ENCODE measurements around the gene DIPK1A. TPM values are rescaled to one million over a fixed set of nuclear protein-coding genes. Genes with fewer than 3 reads are reported as not detected.

Gene DIPK1A
- total RNA-seq, 1 experiment from 2014 or later: 4.8 TPM

DNA sequence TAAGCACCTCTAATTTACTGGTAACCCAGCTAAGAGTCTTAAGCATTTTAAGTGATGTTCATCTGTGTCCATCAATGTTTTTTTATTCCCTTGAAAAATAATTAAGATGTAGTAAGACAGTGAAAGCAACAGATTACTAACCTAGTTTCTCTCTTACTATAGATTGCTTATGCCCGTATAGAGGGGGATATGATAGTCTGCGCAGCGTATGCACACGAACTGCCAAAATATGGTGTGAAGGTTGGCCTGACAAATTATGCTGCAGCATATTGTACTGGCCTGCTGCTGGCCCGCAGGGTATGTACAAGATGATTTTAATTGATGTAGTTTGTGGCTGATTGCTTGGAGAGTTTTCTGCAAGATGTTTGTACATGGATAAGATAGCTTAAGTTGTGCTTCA, 126.6 kb downstream of the DIPK1A start:
- Mint-ChIP-seq H3K27ac (peak overlapping the region; percentile 87), H3K9me3 (no peaks in the 10 kb centered on the region), H3K4me1 (peaks cover 43% of the 10 kb centered on the region), H3K36me3 (peaks cover 78% of the 10 kb centered on the region), H3K27me3 (ENCODE audit: low read depth) (no peaks in the 10 kb centered on the region; the same call in 1 of the 2 replicates), H3K4me3 (peak overlapping the region; percentile 95)
- DNase-seq (ENCODE audit: low spot score) (no peak), ATAC-seq (no peak)
- POLR2A ChIA-PET: no interaction called here
- CTCF ChIA-PET: interaction anchor here (0.6 kb wide), 1 partner anchor 344 kb away, joined by 4 read pairs; no protein-coding TSS in a partner anchor
- no peak for TF ChIP-seq OVOL2 (CRISPR knock-in tag; IDR thresholded peaks at IDR 0.05; ENCODE audit: borderline replicate concordance)
- TF ChIP-seq, protein P1, sequence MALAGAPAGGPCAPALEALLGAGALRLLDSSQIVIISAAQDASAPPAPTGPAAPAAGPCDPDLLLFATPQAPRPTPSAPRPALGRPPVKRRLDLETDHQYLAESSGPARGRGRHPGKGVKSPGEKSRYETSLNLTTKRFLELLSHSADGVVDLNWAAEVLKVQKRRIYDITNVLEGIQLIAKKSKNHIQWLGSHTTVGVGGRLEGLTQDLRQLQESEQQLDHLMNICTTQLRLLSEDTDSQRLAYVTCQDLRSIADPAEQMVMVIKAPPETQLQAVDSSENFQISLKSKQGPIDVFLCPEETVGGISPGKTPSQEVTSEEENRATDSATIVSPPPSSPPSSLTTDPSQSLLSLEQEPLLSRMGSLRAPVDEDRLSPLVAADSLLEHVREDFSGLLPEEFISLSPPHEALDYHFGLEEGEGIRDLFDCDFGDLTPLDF (CRISPR knock-in tag; IDR thresholded peaks at IDR 0.05): no peak
- TF ChIP-seq, protein P2, sequence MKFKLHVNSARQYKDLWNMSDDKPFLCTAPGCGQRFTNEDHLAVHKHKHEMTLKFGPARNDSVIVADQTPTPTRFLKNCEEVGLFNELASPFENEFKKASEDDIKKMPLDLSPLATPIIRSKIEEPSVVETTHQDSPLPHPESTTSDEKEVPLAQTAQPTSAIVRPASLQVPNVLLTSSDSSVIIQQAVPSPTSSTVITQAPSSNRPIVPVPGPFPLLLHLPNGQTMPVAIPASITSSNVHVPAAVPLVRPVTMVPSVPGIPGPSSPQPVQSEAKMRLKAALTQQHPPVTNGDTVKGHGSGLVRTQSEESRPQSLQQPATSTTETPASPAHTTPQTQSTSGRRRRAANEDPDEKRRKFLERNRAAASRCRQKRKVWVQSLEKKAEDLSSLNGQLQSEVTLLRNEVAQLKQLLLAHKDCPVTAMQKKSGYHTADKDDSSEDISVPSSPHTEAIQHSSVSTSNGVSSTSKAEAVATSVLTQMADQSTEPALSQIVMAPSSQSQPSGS (CRISPR knock-in tag; IDR thresholded peaks at IDR 0.05; ENCODE audit: borderline replicate concordance, low read depth): no peak
- TF ChIP-seq ATF1 (CRISPR knock-in tag; IDR thresholded peaks at IDR 0.05): no peak
- TF ChIP-seq, protein P3, sequence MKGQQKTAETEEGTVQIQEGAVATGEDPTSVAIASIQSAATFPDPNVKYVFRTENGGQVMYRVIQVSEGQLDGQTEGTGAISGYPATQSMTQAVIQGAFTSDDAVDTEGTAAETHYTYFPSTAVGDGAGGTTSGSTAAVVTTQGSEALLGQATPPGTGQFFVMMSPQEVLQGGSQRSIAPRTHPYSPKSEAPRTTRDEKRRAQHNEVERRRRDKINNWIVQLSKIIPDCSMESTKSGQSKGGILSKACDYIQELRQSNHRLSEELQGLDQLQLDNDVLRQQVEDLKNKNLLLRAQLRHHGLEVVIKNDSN (CRISPR knock-in tag; IDR thresholded peaks at IDR 0.05): no peak
- no peak for TF ChIP-seq SMAD3 (CRISPR knock-in tag; IDR thresholded peaks at IDR 0.05; ENCODE audit: borderline replicate concordance)
- TF ChIP-seq, protein P4, sequence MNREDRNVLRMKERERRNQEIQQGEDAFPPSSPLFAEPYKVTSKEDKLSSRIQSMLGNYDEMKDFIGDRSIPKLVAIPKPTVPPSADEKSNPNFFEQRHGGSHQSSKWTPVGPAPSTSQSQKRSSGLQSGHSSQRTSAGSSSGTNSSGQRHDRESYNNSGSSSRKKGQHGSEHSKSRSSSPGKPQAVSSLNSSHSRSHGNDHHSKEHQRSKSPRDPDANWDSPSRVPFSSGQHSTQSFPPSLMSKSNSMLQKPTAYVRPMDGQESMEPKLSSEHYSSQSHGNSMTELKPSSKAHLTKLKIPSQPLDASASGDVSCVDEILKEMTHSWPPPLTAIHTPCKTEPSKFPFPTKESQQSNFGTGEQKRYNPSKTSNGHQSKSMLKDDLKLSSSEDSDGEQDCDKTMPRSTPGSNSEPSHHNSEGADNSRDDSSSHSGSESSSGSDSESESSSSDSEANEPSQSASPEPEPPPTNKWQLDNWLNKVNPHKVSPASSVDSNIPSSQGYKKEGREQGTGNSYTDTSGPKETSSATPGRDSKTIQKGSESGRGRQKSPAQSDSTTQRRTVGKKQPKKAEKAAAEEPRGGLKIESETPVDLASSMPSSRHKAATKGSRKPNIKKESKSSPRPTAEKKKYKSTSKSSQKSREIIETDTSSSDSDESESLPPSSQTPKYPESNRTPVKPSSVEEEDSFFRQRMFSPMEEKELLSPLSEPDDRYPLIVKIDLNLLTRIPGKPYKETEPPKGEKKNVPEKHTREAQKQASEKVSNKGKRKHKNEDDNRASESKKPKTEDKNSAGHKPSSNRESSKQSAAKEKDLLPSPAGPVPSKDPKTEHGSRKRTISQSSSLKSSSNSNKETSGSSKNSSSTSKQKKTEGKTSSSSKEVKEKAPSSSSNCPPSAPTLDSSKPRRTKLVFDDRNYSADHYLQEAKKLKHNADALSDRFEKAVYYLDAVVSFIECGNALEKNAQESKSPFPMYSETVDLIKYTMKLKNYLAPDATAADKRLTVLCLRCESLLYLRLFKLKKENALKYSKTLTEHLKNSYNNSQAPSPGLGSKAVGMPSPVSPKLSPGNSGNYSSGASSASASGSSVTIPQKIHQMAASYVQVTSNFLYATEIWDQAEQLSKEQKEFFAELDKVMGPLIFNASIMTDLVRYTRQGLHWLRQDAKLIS (CRISPR knock-in tag; IDR thresholded peaks at IDR 0.05; ENCODE audit: borderline replicate concordance): no peak
- no peak for TF ChIP-seq TEAD4 (CRISPR knock-in tag; IDR thresholded peaks at IDR 0.05)
- no peak for TF ChIP-seq SP1 (CRISPR knock-in tag; conservative IDR thresholded peaks at IDR 0.05)
- TF ChIP-seq CREM (CRISPR knock-in tag; IDR thresholded peaks at IDR 0.05): no peak
- TF ChIP-seq, protein P5, sequence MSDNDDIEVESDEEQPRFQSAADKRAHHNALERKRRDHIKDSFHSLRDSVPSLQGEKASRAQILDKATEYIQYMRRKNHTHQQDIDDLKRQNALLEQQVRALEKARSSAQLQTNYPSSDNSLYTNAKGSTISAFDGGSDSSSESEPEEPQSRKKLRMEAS (CRISPR knock-in tag; IDR thresholded peaks at IDR 0.05): no peak
- no peak for TF ChIP-seq FOXK1 (CRISPR knock-in tag; IDR thresholded peaks at IDR 0.05)
- TF ChIP-seq ZNF396 (CRISPR knock-in tag; IDR thresholded peaks at IDR 0.05; ENCODE audit: borderline replicate concordance): no peak
- TF ChIP-seq, protein P6, sequence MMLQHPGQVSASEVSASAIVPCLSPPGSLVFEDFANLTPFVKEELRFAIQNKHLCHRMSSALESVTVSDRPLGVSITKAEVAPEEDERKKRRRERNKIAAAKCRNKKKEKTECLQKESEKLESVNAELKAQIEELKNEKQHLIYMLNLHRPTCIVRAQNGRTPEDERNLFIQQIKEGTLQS (CRISPR knock-in tag; conservative IDR thresholded peaks at IDR 0.05): no peak
- TF ChIP-seq ZBTB21 (CRISPR knock-in tag; IDR thresholded peaks at IDR 0.05; ENCODE audit: borderline replicate concordance): no peak
- no peak for TF ChIP-seq TP53 (CRISPR knock-in tag; IDR thresholded peaks at IDR 0.05)
- TF ChIP-seq, protein P7, sequence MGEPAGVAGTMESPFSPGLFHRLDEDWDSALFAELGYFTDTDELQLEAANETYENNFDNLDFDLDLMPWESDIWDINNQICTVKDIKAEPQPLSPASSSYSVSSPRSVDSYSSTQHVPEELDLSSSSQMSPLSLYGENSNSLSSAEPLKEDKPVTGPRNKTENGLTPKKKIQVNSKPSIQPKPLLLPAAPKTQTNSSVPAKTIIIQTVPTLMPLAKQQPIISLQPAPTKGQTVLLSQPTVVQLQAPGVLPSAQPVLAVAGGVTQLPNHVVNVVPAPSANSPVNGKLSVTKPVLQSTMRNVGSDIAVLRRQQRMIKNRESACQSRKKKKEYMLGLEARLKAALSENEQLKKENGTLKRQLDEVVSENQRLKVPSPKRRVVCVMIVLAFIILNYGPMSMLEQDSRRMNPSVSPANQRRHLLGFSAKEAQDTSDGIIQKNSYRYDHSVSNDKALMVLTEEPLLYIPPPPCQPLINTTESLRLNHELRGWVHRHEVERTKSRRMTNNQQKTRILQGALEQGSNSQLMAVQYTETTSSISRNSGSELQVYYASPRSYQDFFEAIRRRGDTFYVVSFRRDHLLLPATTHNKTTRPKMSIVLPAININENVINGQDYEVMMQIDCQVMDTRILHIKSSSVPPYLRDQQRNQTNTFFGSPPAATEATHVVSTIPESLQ (CRISPR knock-in tag; IDR thresholded peaks at IDR 0.05): no peak
- no peak for TF ChIP-seq ZNF416 (CRISPR knock-in tag; IDR thresholded peaks at IDR 0.05)
